H9 (cell line): ENCODE data around the gene LKAAEAR1. TPM values are rescaled to one million over a fixed set of nuclear protein-coding genes. Genes with fewer than 3 reads are reported as not detected.
A peak's percentile ranks its signal among the peaks of the same experiment; 100 is the strongest.

Experiments used
- DNase-seq: peaks from one replicate; pipeline ENCODE4 v3.0.0-alpha.2; 2017
- H2AFZ ChIP-seq: one replicate; pipeline ENCODE4 v1.6.1; 2013; ENCODE audit warnings: mild to moderate bottlenecking, low read length, control low read depth, moderate library complexity
- H2AK5ac ChIP-seq: 2 replicates; pipeline ENCODE4 v1.6.1; 2013; ENCODE audit warnings: low read length, control low read depth, mixed read lengths; ENCODE audit not compliant: insufficient read length
- H2BK120ac ChIP-seq: one replicate; pipeline ENCODE4 v1.6.1; 2013; ENCODE audit warnings: low read depth, mild to moderate bottlenecking, low read length, control low read depth, inconsistent platforms; ENCODE audit not compliant: poor library complexity, severe bottlenecking
- H2BK12ac ChIP-seq: 2 replicates; pipeline ENCODE4 v1.6.1; 2013; ENCODE audit warnings: low read length, control low read depth, mixed read lengths, low read depth; ENCODE audit not compliant: insufficient read length
- H2BK15ac ChIP-seq: 2 replicates; pipeline ENCODE4 v1.6.1; 2013; ENCODE audit warnings: low read depth, low read length, control low read depth
- H2BK20ac ChIP-seq: one replicate; pipeline ENCODE4 v1.6.1; 2013; ENCODE audit warnings: low read depth, mild to moderate bottlenecking, low read length, control low read depth, inconsistent platforms; ENCODE audit not compliant: poor library complexity, severe bottlenecking
- H2BK5ac ChIP-seq: 2 replicates; pipeline ENCODE4 v1.6.1; 2013; ENCODE audit warnings: low read length, control low read depth, mixed read lengths; ENCODE audit not compliant: insufficient read length
- H3K14ac ChIP-seq: 2 replicates; pipeline ENCODE4 v1.6.1; 2013; ENCODE audit warnings: low read length, control low read depth; ENCODE audit not compliant: insufficient read depth
- H3K18ac ChIP-seq: 2 replicates; pipeline ENCODE4 v1.6.1; 2013; ENCODE audit warnings: low read depth, mild to moderate bottlenecking, mixed read lengths, low read length, control low read depth; ENCODE audit not compliant: insufficient read length
- H3K23ac ChIP-seq: 2 replicates; pipeline ENCODE4 v1.6.1; 2013; ENCODE audit warnings: low read length, control low read depth, mixed read lengths, low read depth; ENCODE audit not compliant: insufficient read length
- H3K23me2 ChIP-seq: 2 replicates; pipeline ENCODE4 v1.6.1; 2013; ENCODE audit warnings: low read depth, mild to moderate bottlenecking, mixed read lengths, low read length, control low read depth; ENCODE audit not compliant: insufficient read length, poor library complexity, severe bottlenecking
- H3K27ac ChIP-seq: 2 replicates; pipeline ENCODE4 v1.5.1; 2013; ENCODE audit warnings: low read length, control low read depth, mixed read lengths, low read depth; ENCODE audit not compliant: insufficient read length
- H3K27me3 ChIP-seq: 2 replicates; pipeline ENCODE4 v1.6.1; 2013; ENCODE audit warnings: low read length, control low read depth, inconsistent platforms; ENCODE audit not compliant: insufficient read depth
- H3K4ac ChIP-seq: 2 replicates; pipeline ENCODE4 v1.6.1; 2013; ENCODE audit warnings: low read depth, mild to moderate bottlenecking, control low read depth, inconsistent platforms, low read length, moderate library complexity
- H3K4me1 ChIP-seq: 2 replicates; pipeline ENCODE4 v1.6.1; 2013; ENCODE audit warnings: low read length, control low read depth, inconsistent platforms; ENCODE audit not compliant: insufficient read depth
- H3K4me2 ChIP-seq: 2 replicates; pipeline ENCODE4 v1.6.1; 2013; ENCODE audit warnings: low read length, control low read depth, mixed read lengths; ENCODE audit not compliant: insufficient read length, insufficient read depth
- H3K56ac ChIP-seq: 2 replicates; pipeline ENCODE4 v1.6.1; 2013; ENCODE audit warnings: low read depth, mild to moderate bottlenecking, mixed read lengths, low read length, control low read depth; ENCODE audit not compliant: insufficient read length
- H3K79me1 ChIP-seq: 2 replicates; pipeline ENCODE4 v1.6.1; 2013; ENCODE audit warnings: low read depth, mild to moderate bottlenecking, moderate library complexity, low read length, control low read depth, inconsistent platforms; ENCODE audit not compliant: insufficient read depth, poor library complexity, severe bottlenecking
- H3K79me2 ChIP-seq: 2 replicates; pipeline ENCODE4 v1.6.1; 2013; ENCODE audit warnings: low read length, control low read depth, inconsistent platforms; ENCODE audit not compliant: insufficient read depth
- H3K9ac ChIP-seq: 2 replicates; pipeline ENCODE4 v1.6.1; 2013; ENCODE audit warnings: low read length, control low read depth, mixed read lengths; ENCODE audit not compliant: insufficient read length; ENCODE audit errors: extremely low read depth
- H3K9me3 ChIP-seq: one replicate; pipeline ENCODE4 v1.6.1; 2013; ENCODE audit warnings: low read depth, low read length, inconsistent platforms; ENCODE audit not compliant: control insufficient read depth
- H3T11ph ChIP-seq: one replicate; pipeline ENCODE4 v1.6.1; 2013; ENCODE audit warnings: mild to moderate bottlenecking, low read length, control low read depth, inconsistent platforms
- H4K20me1 ChIP-seq: one replicate; pipeline ENCODE4 v1.6.1; 2013; ENCODE audit not compliant: control insufficient read depth, insufficient read length, insufficient read depth
- H4K5ac ChIP-seq: 2 replicates; pipeline ENCODE4 v1.6.1; 2013; ENCODE audit warnings: low read depth, mild to moderate bottlenecking, mixed read lengths, low read length, control low read depth; ENCODE audit not compliant: insufficient read length
- H4K8ac ChIP-seq: replicated peaks from 2 replicates; pipeline ENCODE4 v1.6.1; 2013; ENCODE audit warnings: low read length, control low read depth, mixed read lengths, low read depth; ENCODE audit not compliant: insufficient read length
- H4K91ac ChIP-seq: 2 replicates; pipeline ENCODE4 v1.6.1; 2013; ENCODE audit warnings: low read depth, mild to moderate bottlenecking, moderate library complexity, mixed read lengths, low read length, control low read depth; ENCODE audit not compliant: insufficient read length
- H3K27ac Mint-ChIP-seq, 3 experiments: 2 replicates in 2 of 3; 3 replicates in 1 of 3; pipeline ENCODE4 v1.8.0; 2020 to 2021; ENCODE audit warnings: mixed read lengths in 3 of 3, mild to moderate bottlenecking in 1 of 3, moderate library complexity in 1 of 3
- H3K27me3 Mint-ChIP-seq: 2 replicates; pipeline ENCODE4 v1.8.0; 2021; ENCODE audit warnings: low read depth, mild to moderate bottlenecking, moderate library complexity, mixed read lengths
- H3K36me3 Mint-ChIP-seq, 3 experiments: 2 replicates in 2 of 3; 3 replicates in 1 of 3; pipeline ENCODE4 v1.8.0; 2020 to 2021; ENCODE audit warnings: low read depth in 3 of 3, mixed read lengths in 3 of 3; ENCODE audit not compliant: insufficient read depth in 1 of 3
- H3K4me1 Mint-ChIP-seq, 2 experiments: 2 replicates each; pipeline ENCODE4 v1.8.0; 2020; ENCODE audit warnings: mixed read lengths in 2 of 2
- H3K4me3 Mint-ChIP-seq, 2 experiments: 2 replicates in 1 of 2; 3 replicates in 1 of 2; pipeline ENCODE4 v1.8.0; 2020 to 2021; ENCODE audit warnings: mild to moderate bottlenecking in 2 of 2, mixed read lengths in 2 of 2, moderate library complexity in 1 of 2
- H3K9me3 Mint-ChIP-seq, 2 experiments: 2 replicates in 1 of 2; 3 replicates in 1 of 2; pipeline ENCODE4 v1.8.0; 2020; ENCODE audit warnings: mild to moderate bottlenecking in 2 of 2, mixed read lengths in 2 of 2, moderate library complexity in 1 of 2
- WGBS: extraction: QIAGEN DNeasy Blood & Tissue Kit; methylation state at CpG from one replicate; pipeline ENCODE4 v1.1.7; 2013; ENCODE audit warnings: missing lambda C conversion rate, low lambda C conversion rate, mixed read lengths; ENCODE audit not compliant: insufficient read length; ENCODE audit errors: extremely low coverage; 5-methylcytosine and 5-hydroxymethylcytosine counted together
- total RNA-seq: library from RNA; stranded (reverse); gene quantifications from 2 replicates; pipeline ENCODE4 v1.2.1, GENCODE V29; 2021
- TF ChIP-seq, protein P1 (sequence below): fragments of 200-600 bp; sonication (generic); conservative IDR thresholded peaks from 3 replicates; pipeline ENCODE4 v1.8.0; 2021; ENCODE audit warnings: antibody characterized with exemption, mild to moderate bottlenecking

Gene LKAAEAR1
- total RNA-seq, 1 experiment from 2014 or later = 0.39 TPM

DNA sequence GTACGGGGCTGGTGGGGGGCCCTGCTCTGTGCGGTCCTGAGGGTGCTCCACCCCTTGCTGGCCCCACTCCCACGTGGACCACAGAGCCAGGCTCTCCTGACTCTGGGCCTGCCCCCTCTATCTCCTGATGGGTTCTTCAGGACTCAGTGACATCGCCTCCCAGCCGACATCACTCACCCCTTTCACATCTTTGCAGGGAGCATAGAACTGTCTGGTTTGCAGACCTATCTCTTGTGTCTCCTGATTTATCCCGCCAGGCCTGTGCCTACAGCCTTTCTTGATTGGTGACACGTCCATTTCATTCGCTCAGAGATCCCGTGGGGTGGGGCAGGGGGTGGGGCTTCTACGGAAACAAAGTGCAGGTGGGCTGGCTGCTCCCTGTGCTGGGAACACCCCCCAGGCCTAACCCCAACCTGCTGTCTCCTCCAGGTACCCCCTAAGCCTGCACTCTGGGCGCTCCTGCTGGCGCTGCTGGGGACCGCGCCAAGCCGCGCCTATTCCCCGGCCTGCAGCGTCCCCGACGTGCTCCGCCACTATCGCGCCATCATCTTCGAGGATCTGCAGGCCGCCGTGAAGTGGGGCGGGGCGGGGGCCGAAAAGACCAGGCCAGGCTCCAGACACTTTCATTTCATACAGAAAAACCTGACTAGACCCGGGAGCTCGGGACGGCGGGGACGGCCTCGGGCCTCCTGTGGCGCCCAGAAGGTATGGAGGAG is 46.5 kb downstream of the LKAAEAR1 start:
- Histone ChIP-seq H3K27ac (no peak overlapping the region), H3K14ac (no peak overlapping the region), H4K8ac (no peak overlapping the region), H4K20me1 (no peaks in the 10 kb centered on the region), H3K9ac (no peak overlapping the region), H2BK5ac (no peak overlapping the region), H3K27me3 (peaks cover 13% of the 10 kb centered on the region; the same call in 1 of the 2 replicates), H2BK20ac (no peak overlapping the region), H4K5ac (no peak overlapping the region), H3K23ac (no peak overlapping the region), H4K91ac (no peak overlapping the region), H3T11ph (no peak overlapping the region), H3K79me1 (no peaks in the 10 kb centered on the region), H3K23me2 (peaks cover 14% of the 10 kb centered on the region), H3K4ac (no peak overlapping the region), H3K9me3 (no peaks in the 10 kb centered on the region), H2AK5ac (no peak overlapping the region), H3K4me1 (peaks cover 5% of the 10 kb centered on the region), H2BK15ac (no peak overlapping the region), H2AFZ (no peak overlapping the region), H2BK120ac (no peak overlapping the region), H3K4me2 (peak overlapping the region; percentile 32), H2BK12ac (no peak overlapping the region), H3K79me2 (no peaks in the 10 kb centered on the region), H3K56ac (no peak overlapping the region), H3K18ac (no peak overlapping the region)
- no CpG with 5 or more reads among the region's 36 CpGs for WGBS
- Mint-ChIP-seq H3K27me3 (peaks cover 40% of the 10 kb centered on the region), H3K4me1 (peaks cover 25% of the 10 kb centered on the region in 2 experiments), H3K36me3 (peaks cover 0 to 21% (median 13%) of the 10 kb centered on the region in 3 experiments; a peak in 5 of 7 replicates), H3K27ac (no peak overlapping the region), H3K9me3 (peaks cover 0 to 2% of the 10 kb centered on the region in 2 experiments; a peak in 1 of 5 replicates), H3K4me3 (peak overlapping the region; percentile 57 to 77)
- peak; percentile 75 for DNase-seq
- TF ChIP-seq, protein P1, sequence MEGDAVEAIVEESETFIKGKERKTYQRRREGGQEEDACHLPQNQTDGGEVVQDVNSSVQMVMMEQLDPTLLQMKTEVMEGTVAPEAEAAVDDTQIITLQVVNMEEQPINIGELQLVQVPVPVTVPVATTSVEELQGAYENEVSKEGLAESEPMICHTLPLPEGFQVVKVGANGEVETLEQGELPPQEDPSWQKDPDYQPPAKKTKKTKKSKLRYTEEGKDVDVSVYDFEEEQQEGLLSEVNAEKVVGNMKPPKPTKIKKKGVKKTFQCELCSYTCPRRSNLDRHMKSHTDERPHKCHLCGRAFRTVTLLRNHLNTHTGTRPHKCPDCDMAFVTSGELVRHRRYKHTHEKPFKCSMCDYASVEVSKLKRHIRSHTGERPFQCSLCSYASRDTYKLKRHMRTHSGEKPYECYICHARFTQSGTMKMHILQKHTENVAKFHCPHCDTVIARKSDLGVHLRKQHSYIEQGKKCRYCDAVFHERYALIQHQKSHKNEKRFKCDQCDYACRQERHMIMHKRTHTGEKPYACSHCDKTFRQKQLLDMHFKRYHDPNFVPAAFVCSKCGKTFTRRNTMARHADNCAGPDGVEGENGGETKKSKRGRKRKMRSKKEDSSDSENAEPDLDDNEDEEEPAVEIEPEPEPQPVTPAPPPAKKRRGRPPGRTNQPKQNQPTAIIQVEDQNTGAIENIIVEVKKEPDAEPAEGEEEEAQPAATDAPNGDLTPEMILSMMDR = no peak
